ENCODE data around the gene SMPDL3A. TPM values are rescaled to one million over a fixed set of nuclear protein-coding genes. Genes with fewer than 3 reads are reported as not detected.

SMPDL3A gene
- total and polyA plus RNA-seq, 2 of the 8 experiments (the other 6 are each of a cell fraction or from before 2014, with no cell fraction given): 3.5 to 3.9 TPM

DNA sequence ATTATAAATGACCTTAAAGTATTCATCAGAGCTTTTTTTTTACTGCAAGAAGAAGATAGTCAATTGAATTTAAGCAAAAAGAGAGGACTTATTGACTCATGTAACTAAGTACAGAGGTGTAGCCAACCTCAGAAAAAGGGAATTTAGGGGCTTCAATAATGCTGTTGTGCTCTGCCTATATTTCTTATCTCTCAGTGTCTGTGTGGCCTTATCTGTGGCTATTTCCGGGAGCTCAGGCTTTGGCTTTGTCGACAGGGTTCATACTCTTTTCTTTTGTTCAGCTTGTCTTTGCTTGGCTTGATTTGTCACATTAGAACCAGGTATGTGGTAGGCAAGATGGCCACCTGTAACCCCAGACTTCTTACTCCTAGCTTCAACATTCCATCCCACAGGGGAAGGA lies 48.1 kb upstream of the SMPDL3A start:
- DNase-seq (ENCODE audit: low read depth in 1 of 2, low spot score in 2 of 2) (no peak), FAIRE-seq (no peak)
- Histone ChIP-seq H2BK15ac (ENCODE audit: low read length) (no peak overlapping the region), H3K9me3 (ENCODE audit: insufficient read depth in 2 of 2, low read depth in 1 of 2, low read length in 1 of 2) (no peaks in the 10 kb centered on the region; a peak in 1 of 4 replicates), H3K14ac (ENCODE audit: insufficient read length) (no peak overlapping the region), H3K4me2 (ENCODE audit: insufficient read depth in 1 of 2, low read depth in 2 of 2, low read length in 2 of 2) (no peak overlapping the region), H3K4ac (replicated peaks; ENCODE audit: insufficient read length, low read depth, low read length) (no peak overlapping the region), H4K8ac (ENCODE audit: extremely low read depth, insufficient read depth, low read length) (no peak overlapping the region), H2BK20ac (ENCODE audit: low read length) (no peak overlapping the region), H3K36me3 (ENCODE audit: control insufficient read depth in 2 of 4, insufficient read depth in 4 of 4, low read length in 3 of 4) (no peaks in the 10 kb centered on the region), H2BK5ac (ENCODE audit: low read depth, low read length) (no peak overlapping the region), H3K4me3 (ENCODE audit: extremely low read depth in 1 of 4, insufficient read depth in 2 of 4, low read depth in 3 of 4, low read length in 4 of 4) (no peak overlapping the region), H2AFZ (ENCODE audit: low read length) (no peak overlapping the region), H3K27me3 (replicated peaks in 1 of 4; ENCODE audit: control insufficient read depth in 3 of 4, extremely low read depth in 1 of 4, insufficient read depth in 3 of 4, low read length in 3 of 4) (no peaks in the 10 kb centered on the region), H3K4me1 (replicated peaks in 1 of 4; ENCODE audit: control insufficient read depth in 3 of 4, insufficient read depth in 4 of 4, low read length in 3 of 4) (no peaks in the 10 kb centered on the region; a peak in 1 of 7 replicates), H4K91ac (replicated peaks; ENCODE audit: insufficient read length, low read length) (no peak overlapping the region), H2AK5ac (ENCODE audit: low read depth, low read length) (no peak overlapping the region), H3K79me1 (ENCODE audit: low read depth, low read length) (no peaks in the 10 kb centered on the region), H3K18ac (ENCODE audit: extremely low read depth, low read length) (no peak overlapping the region), H3K23ac (ENCODE audit: insufficient read length) (no peak overlapping the region), H3K23me2 (ENCODE audit: low read depth, low read length) (no peaks in the 10 kb centered on the region), H3K79me2 (ENCODE audit: control insufficient read depth in 1 of 2, insufficient read depth in 2 of 2, low read length in 2 of 2) (no peaks in the 10 kb centered on the region), H3K9ac (replicated peaks in 1 of 4; ENCODE audit: extremely low read depth in 1 of 4, low read depth in 3 of 4, low read length in 3 of 4) (no peak overlapping the region), H3K56ac (replicated peaks; ENCODE audit: insufficient read length, low read depth, low read length) (no peak overlapping the region), H4K20me1 (replicated peaks in 1 of 2; ENCODE audit: control insufficient read depth in 1 of 2, insufficient read depth in 2 of 2, low read length in 2 of 2) (no peaks in the 10 kb centered on the region), H4K5ac (ENCODE audit: insufficient read length, low read depth, low read length) (no peak overlapping the region), H2BK12ac (ENCODE audit: low read depth, low read length) (no peak overlapping the region), H3K27ac (ENCODE audit: low read depth, low read length) (no peak overlapping the region), H2BK120ac (replicated peaks; ENCODE audit: low read depth, low read length) (no peak overlapping the region)
- 86% methylated on average over 2 of the region's 2 CpGs; no CpG with 5 or more reads in 1 of the 2 experiments for WGBS, 2 experiments (ENCODE audit: extremely low coverage in 1 of 2, insufficient coverage in 1 of 2, insufficient read length in 1 of 2, insufficient replicate concordance in 2 of 2, low coverage in 1 of 2, low lambda C conversion rate in 2 of 2, missing lambda C conversion rate in 1 of 2)
- POLR2A ChIA-PET (ENCODE audit: partially characterized antibody): no interaction called here
- CTCF ChIA-PET (ENCODE audit: partially characterized antibody): interaction anchor here (0.7 to 8.7 kb wide), 12 partner anchors 9 to 250 kb away, joined by 3 to 103 read pairs (median 3); partner anchors contain the start of gene SMPDL3A
- TF ChIP-seq BCL11A (IDR thresholded peaks at IDR 0.05; ENCODE audit: low read depth in 2 of 2, low read length in 2 of 2) (no peak), CEBPB (IDR thresholded peaks at IDR 0.05; ENCODE audit: low read depth, low read length) (no peak), CBX5 (IDR thresholded peaks at IDR 0.05; ENCODE audit: low read depth, low read length) (no peak), CHD2 (IDR thresholded peaks at IDR 0.05; ENCODE audit: low read length) (no peak), RNF2 (IDR thresholded peaks at IDR 0.05; ENCODE audit: borderline replicate concordance, low read depth, low read length, missing control alignments, poor library complexity, severe bottlenecking) (no peak), MAX (IDR thresholded peaks at IDR 0.05) (no peak), FOSL1 (IDR thresholded peaks at IDR 0.05; ENCODE audit: insufficient read depth, low read depth, low read length) (no peak), EP300 (IDR thresholded peaks at IDR 0.05; ENCODE audit: borderline replicate concordance in 1 of 2, low read depth in 2 of 2, low read length in 2 of 2) (no peak), SUZ12 (IDR thresholded peaks at IDR 0.05; ENCODE audit: low read length) (no peak), SP2 (IDR thresholded peaks at IDR 0.05; ENCODE audit: low read length) (no peak), GTF2F1 (IDR thresholded peaks at IDR 0.05; ENCODE audit: borderline replicate concordance, low read depth, low read length) (no peak)

All from H1 (cell line).